Activated T-cell treated with anti-CD3 and anti-CD28 coated beads for 24 hours (primary cell): ENCODE measurements around the gene SORCS3.

Experiments
- DNase-seq: peaks from one replicate; pipeline ENCODE4 v3.0.0-alpha.2; 2020; ENCODE audit warnings: low read depth

Gene SORCS3

DNA sequence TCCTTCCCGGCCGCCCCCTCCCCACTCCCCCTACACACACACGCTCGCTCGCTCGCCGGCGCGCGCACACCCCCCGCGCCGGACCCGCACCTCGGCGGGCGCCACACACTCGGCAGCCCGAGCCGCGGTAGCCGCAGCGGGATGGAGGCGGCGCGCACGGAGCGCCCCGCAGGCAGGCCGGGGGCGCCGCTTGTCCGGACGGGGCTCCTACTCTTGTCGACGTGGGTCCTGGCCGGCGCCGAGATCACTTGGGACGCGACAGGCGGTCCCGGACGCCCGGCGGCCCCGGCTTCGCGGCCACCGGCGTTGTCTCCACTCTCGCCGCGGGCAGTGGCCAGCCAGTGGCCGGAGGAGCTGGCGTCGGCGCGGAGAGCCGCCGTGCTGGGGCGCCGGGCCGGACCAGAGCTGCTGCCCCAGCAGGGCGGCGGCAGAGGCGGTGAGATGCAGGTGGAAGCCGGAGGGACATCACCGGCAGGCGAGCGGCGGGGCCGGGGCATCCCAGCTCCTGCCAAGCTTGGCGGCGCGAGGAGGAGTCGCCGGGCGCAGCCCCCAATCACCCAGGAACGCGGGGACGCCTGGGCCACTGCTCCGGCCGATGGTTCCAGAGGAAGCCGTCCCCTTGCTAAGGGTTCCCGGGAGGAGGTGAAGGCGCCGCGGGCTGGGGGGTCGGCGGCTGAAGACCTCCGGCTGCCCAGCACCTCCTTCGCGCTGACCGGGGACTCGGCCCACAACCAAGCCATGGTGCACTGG, at the start of gene SORCS3:
Gene SORCS3, plus strand, starts transcription at position 104 of the 750 bp plus-strand sequence.
- no peak for DNase-seq

DNA sequence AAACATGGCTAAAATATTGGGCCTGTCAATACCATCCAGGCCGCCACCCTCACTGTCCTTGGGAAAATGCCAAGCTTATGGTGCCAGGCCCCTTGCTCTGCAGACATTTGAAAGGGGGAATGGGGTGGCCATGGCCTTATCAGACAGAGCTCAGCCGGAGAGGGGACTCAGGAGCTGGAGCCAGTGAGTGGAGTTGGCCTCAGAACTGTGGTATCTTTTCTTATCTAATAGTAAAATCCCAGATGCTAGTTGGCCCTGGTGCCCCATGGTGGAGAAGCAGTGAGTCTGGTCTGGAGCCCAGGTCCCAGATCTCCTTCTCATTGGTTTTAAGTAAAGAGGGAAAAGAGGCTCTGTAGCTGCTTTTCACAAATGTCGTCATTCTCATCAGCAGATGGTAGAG, 49.6 kb upstream of the SORCS3 start:
- DNase-seq, result no peak

DNA sequence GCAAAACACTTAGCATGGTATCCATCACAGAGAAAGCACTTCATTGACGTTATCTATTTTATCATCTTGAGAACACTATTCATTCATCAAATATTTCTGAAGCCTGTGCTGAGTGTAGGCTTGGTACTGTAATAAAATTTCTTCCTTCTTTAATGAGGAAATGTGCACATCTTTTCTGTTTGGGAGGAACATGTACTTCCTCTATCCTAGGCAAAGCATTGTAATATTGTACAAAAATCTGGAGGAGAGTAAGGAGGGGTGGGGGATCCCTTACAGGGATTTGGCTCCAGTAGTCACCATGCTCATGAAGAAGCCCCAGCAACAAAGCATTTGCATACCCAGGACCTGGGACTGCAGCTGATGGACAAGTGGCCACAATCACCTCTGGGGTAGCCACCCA, 39.9 kb upstream of the SORCS3 start:
- DNase-seq, result no peak

DNA sequence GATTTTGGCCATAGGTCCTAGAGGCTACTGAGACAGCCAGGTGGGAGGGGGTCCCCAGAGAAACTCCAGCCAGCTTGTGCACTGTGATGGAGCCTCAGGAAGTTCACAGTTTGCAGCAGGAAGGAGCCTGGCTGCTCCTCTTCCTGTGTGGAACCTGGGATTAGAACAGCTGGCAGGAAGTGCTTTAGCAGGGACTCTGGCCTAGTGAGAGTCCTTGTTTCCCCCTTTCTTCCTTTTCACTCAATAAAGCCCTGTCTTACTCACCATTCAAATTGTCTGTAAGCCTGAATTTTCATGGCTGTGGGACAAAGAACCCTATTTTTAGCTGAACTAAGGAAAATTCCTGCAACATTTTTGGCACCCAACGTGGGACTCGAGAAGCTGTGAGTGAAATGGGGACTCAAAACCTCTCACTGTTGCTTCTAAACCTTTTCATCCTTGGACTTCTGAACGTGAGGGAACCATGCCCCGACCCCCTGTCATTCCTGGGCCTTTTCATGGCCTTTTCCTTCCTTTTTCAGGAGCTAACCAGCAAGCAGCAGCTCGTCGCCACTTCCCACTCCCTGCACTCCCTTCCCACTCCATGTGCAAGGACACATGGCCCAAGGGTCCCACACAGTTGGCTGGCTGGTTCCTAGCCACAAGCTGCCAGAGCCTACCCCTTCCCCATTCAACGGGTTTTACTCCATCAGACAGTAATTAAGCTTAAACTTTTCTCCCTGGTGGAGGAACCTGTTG, 32.8 kb upstream of the SORCS3 start:
- no peak for DNase-seq

DNA sequence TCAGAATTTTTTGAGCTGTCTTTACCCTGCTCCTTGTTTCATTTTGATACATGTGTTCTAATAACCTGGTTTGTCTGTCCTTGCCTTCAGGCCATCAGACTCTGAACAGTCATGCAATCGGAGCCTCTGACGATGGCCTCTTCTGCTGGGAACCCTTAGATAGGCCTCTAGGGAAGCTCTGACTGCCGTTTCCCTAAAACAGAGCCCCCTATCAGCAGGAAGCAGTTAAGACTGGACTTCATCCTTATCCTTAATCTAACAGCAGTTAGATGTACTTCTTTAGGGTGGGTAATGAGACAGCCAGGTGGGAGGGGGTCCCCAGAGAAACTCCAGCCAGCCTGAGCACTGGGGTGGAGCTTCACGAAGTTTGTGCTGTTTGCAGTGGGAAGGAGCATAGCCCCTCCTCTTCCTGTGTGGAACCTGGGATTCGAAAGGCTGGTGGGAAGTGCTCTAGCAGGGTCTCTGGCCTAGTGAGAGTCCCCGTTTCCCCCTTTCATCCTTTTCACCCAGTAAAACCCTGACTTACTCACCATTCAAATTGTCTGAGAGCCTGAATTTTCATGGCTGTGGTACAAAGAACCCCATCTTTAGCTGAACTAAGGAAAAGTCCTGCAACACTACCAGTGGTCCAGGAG, 28.4 kb upstream of the SORCS3 start:
- DNase-seq, result no peak

DNA sequence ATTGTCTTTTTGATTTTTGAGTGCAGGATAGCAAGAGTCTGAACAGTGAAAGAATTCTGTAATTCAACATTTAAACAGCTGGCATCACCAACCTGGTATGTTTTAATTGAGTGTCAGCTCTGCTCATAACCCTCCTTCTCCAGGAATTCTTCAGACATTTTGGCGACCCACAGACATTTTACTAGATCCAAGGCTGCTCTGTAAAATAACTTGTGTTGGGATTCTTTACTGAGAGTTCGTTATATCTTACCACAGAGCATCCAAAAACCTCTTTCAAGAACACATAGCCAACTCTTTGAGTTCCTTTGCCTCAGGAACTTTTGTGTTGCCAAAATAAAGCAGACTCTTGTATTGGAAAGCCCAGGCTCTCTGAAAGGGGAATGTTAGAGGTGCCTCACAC, 27.7 kb upstream of the SORCS3 start:
- DNase-seq, result no peak

DNA sequence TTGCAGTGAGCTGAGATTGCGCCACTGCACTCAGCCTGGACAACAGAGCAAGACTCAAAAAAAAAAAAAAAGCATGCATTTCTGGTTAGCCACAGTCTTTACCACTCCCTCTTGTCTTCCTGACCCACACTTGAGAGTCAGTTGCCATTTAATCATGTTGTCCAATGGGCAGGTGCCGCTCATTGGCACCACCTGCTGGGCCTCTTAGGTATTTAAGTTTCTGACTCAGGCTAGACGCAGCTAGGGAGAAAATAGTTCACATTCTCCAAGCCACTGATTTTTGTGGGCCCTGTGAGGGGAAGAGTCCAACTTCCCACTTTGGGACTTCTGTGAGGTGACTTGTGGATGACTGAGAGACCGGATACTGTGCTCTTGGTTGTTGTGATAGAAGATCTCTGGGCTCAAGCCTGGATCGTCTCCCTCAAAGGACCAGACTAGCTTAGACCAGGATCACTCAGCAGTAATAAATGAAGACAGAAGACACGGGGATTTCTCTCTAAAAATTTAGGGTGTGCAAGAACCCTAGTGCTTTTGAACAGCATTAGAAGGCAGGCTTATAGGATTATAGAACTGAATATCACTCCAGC, 26.8 kb upstream of the SORCS3 start:
- peak; percentile 5 for DNase-seq

DNA sequence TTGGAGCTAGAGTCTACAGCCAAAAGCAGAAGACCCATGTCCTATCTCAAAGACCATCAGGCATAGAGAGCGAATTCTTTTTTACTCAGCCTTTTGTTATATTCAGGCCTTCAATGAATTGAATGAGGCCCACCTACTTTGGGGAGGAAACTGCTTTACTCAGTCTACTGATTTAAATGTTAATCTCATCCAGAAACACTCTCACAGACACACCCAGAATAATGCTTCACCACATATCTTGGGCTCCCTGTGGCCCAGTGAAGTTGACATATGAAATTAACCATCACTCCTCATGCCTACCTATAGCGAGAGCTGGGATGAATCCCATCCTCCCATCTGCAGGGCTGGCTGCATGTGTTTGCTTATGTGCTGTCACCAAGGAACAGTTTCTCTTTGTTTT, 26.0 kb upstream of the SORCS3 start:
- DNase-seq, result no peak

DNA sequence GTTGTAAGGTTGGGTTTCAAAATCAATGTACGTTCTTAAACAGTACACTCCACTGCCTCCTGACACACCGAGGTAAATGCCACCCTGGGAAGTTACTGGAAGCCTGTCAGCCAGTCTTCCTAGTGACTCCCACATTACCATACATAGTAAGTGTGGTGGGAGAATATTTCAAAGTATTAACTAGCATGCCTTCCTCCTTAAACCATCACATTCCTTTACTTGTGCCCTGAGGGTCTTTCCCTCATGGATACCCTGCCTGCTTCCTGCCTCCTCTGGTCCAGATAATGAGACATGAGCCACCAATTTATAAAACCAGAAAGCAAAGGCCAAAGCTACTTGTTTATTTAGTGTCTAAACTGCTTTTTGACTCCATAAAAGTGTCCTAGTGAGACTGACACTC, 23.3 kb upstream of the SORCS3 start:
- no peak for DNase-seq

DNA sequence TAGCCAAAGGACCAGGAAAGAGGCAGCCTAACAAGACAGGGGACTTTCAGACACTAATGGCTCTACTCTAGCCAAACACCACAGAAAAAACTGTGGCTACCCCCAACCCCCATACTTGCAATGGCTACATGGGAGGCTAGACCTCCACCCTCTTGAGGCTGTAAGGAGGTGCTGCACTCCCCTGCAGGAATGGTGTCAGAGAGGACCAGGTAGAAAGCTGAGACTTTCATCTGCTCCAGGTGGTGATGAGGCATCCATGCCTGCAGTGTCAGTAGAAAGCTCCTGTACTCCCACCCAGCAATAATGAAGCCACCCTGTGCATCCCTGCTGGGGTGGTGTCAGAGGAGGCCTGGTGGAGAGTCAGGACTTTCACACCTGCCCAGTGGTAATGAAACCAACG, 18.9 kb upstream of the SORCS3 start:
- DNase-seq, result no peak

DNA sequence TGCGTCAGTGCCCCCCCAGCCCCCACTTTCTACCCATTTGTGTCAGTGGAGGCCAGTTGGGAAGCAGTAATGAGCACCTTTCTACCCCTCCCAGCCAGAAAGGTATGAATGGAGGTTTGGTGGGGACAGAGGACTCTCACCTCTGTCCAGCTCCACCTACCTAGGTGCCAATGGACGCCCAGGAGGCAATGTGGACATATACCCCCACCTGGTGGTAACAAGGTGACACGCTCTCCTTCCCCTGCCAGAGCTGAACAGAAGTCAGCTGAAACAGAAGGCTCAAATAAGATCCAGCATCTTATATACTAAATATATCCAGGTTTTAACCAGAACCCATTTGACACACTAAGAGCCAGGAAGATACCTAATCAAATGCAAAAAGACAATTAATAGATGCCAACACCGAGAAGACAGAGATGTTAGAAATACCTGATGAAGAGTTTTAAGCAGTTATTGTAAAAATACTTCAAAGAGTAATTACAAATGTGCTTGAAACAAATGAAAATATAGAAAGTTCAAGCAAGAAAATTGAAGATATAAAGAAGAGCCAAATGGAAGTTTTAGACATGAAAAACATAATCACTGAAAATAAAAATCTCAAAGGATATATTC, 18.4 kb upstream of the SORCS3 start:
- no peak for DNase-seq

DNA sequence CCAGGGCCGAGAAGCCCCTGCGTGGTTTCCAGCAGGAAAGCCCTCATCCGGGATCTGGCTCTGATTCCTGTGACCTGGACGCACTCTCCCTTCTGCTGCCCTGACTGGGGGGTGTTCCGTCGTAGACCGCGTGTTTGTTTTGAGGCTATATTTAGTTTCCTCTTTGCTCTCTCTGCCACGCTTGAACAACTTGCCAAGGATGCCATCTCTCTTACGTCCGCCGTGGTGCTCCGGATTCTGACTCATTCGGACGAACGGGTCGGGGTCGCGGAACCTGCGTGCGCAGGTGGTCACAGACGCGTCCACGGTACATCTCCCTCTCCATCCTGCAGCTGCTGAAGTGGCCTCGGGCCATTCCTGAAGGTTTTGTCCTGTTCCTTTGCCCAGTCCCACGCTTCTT, 10.4 kb upstream of the SORCS3 start:
- no peak for DNase-seq

DNA sequence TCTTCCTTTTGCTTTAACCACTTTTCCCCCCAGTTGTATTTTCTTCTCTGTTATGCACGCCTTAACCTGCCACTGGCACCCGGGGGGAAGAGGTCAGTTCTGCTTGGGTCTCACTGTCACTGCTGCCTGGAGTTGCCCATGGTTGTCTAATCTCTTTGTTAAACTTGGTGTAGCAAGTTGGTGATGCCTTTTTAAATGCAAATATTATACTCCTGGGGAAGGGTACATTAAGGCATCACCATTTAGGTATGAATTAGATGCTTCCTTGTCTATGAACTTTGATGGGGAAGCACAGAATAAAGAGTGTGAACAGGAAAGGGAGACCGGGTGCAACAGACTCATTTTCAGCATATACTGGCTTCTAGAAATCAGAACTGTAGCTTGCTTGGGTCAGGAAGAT, 9.1 kb upstream of the SORCS3 start:
- DNase-seq, result no peak

DNA sequence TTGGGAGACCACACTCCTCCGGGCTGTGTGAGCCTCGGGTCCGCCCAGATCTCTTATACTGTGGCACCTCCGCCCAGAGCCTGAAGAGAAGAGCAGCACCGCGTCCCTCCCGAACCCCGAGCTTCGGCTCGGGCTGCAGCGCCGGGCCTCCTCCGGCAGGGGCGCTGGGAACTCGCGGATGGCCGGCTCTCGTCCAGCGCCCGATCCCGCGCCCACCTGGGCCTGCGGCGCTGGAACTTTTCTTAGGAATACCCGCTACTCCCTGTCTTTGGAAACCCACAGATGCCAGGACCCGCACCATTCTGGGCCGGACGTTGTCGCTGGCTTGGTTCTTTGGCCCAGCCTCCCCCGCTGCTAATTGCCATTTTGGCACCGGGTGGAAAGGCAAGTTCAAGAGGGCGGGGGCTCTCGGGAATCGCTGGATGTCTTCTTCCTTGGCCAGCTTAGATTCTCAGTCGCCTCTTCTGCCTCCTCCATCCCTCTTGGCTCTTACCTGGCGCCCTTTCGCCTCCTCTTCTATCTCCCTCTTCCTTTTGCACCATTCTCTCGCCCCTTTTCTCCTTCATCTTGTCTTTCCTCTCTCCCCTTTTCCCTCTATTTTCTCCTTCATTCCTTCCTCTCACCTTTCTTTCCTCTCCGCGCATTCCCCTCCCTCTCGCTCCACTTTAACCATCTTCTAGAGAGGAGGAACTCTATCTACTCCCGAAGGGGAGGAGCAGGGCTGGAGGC, 2.1 kb upstream of the SORCS3 start:
- DNase-seq, result no peak

DNA sequence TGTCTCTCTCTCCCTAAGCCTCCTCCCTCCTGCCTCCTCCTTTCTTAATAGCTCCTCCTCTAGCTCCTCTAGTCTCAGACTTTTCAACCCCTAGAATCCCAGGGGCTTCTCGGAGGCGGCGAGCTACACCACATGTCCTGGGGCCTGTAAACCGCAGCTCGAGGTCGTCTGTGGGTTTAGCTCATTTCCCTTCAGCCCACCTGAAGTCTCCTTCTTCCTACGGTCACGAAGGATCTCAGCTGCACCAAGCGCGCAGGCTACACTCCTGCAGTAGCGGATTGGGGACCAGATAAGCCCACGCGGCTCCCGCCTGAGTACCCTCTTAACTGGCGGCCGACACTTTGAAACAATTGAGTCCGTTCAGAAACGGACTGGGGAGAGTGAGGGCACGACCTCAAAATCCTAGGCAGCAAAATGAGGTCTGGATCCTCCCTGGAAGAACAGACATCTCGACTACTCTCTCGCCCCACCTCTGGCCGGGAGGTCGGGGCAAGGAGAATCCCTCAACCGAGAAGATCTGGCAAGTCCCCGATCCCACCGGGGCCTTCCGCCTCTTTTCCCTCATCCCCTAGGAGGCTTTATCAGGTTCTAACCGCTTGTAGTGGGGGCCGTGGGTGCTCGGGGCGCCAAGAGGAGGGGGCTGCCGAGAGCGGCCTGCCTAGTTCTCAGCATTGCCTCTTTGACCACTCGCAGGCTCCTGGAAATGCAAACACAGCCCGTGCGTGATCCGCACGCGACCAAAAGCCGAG, 1.3 kb upstream of the SORCS3 start:
- DNase-seq, result no peak

DNA sequence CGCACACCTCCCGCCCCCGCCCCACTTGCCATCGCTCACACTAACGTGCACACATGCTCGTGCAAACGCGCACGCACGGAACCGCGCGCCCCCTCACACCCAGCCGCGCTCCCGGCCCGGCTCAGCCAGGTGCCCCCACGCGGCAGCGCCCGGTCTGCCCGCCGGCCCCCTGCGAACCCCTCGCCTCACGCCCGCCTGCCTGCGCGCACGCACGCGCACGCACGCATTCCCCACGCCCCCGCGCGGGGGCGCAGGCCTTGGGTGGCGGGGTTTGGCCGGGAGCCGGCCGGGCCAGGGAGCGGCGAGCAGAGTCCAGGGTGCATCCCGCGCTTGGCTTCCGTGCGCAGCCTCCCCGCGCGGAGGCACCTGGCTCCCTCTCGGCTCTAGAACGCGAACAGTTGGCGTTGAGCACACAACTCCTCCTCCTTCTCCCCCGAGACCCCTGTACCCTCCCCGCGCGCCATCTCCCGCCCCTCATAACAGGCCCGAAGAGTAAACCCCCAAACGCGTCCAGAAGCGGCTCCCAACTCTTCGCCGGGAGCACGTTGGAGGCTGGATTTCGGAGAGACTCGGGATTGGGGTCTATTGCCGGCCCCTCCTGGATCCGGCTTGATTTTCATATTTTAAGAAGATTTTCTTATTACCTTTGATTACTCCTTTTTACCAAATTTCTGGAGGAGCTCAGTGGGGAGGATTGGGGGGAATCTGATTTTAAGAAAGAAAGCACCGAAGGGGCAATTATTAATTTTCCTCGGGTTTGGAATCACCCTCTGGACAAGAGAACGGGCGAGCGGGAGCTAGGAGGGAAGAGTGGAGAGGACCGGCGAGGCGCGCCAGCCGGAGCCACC, 527 bp upstream of the SORCS3 start:
- DNase-seq, result no peak

DNA sequence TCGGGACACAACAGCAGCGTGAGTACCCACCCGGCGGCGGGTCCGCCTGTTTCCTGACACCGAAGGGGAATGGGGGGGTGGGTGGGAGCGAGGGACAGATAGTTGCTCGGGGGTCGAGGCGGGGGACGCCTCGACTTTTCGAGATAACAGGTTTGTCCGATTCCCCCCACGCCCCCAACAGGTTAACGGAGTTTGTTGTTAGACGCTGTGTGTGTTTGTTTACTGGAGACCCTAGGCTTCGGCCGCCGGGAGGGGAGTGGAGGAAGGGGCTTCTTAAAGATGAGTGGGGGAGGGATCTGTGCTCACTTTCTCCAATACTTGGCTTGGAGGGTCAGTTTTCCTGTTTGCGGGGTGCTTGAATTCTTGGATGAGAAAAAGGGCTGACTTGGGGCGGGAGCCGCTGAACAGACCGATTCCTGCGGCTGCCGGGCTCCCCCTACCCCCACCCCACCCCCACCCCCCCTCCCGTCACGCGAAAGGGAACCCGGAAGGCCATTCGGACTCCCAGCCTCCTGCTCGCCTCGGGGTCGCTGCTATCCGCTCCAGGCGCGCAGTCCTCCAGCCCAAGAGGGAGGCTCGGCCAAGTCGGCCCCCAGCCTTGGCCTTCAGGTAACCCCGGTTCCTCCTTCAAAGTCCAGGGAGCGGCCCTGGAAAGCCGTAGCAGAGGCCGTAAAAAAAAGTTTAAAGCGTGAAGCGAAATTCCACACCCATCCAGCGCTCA, 1.0 kb downstream of the SORCS3 start:
- no peak for DNase-seq

DNA sequence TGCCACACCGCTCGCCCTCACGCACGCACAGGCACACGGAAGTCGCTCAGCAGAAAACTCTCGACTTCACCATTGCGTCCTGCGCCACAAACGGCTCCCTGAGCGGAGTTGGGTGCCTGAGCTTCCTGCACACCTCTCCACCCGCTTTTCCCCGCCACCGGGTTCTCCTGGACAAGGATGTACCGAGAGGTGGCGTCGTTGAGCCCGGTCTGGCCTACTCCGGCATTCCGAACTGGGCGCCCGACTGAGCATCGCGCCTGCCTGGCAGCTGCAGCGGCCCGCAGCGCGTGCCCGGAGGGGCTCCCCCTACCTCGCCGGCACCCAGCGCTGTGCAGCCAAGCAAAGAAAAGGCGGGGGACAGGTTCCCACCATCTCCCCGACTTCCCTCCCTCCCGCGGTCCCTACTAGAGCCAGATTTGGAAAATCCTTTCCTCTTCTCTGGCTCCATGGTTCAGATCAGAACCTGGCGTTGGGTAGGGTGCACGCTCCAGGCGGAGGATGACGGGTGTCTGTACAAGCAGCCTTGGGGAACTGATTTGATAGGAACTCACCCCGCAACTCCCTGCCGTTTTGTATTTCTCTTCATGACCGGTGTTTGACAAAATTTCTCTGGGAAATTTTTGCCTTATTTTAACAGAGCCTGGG, 1.7 kb downstream of the SORCS3 start:
- no peak for DNase-seq

DNA sequence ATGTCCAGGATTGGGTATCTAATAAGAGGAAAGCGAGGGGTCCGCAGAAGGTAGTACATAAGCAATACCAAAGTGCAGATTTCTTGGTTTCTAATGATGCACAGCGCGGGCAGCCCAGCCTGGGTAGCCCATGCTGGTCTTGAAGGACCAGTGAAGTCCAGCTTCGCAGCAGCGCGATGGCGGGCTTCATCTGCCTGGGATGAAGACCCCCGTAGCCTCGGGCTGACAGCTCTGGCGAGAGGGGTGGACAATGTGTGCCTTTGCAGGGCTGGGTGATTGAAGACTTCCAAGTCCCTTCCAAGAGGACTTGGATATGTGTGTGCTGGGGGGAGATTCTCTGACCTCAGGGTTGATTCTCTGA, 2.2 kb downstream of the SORCS3 start:
- no peak for DNase-seq
